NCI-H526 (cell line): ENCODE results near the gene CTNNAL1.
A peak's percentile ranks its signal among the peaks of the same experiment; 100 is the strongest.
"Not testable (repeated sequence)": the region's sequence is repeated elsewhere in the genome, so short reads cannot be mapped to it uniquely, and the experiment has no call there.

Experiments used
- DNase-seq, 2 experiments: peaks; one replicate each; lab custom pipeline; 2025; lab: John Stamatoyannopoulos, UW

CTNNAL1 gene

DNA sequence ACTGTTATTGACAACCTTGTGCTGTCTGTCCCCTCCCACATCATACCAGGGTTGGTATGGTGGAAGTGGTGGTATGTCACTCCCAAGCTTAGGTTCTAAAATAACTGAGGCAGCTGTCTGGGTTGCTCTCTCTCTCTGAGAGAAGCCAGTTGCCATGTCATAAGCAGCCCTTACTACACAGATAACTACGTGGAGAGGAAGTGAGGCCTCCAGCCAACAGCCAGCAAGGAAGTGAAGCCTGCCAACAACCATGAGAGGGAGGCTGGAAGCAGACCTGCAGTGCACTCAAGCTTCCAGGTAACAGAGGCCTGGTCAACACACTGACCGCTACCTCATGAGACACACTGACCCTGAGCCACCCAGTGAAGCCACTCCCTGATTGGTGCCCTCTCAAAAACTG lies 18.6 kb downstream of the CTNNAL1 start:
- DNase-seq: no peak

DNA sequence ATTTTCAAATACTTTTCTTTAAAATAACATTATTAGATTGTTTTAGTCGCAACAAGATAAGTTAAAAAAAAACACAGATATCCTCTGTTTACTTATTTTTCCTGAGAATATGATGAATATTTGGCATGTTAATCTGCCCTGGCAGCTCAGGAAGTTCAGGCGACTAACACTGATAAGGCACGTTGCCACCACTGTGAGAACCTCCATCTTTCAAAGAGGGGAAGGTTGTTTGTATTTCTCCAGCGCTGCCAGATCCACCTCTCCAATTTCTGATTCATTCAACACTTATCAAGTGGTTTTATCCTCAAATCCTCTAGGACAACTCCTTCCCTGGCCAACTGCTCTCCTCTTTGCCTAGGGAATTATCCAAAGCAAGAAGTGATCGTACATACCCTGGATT lies 21.8 kb downstream of the CTNNAL1 start:
- DNase-seq: no peak

DNA sequence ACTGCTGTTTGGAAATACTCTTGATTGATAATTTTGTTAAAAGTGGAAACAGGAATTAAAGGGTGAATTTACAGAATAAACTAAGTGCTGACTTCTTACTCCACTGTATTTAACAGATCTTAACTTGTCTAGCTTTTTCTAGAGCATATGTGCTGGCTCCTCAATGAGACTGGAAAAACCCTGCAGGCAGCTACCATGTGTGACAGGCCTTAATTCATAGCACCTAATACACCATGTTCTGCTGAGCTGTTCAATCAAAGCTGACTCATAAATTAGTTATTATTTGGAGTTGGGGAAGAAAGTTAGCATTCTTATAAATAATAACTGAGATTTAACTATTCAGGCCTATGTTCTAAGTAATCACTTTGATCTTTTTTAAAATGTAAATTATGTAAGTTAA lies 29.4 kb downstream of the CTNNAL1 start:
- DNase-seq: no peak

DNA sequence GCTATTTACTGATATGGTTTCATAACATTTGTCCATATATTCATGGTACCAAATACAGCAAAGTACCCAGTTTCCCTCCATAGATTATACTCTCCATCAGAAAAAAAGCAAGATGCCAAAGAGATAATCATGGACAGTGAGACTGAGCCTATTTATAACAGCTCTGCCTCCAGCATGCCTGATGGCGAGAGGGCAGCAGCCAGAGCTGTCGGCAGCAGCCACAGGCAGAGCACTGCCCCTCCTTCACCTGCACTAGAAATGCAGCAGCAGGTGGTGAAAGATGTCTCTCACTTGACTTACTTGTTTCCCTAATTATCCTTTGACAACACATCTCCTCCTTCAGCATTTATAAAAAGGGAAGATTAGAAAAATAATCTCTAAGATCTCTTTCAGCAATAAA lies 32.4 kb downstream of the CTNNAL1 start:
- no peak for DNase-seq

DNA sequence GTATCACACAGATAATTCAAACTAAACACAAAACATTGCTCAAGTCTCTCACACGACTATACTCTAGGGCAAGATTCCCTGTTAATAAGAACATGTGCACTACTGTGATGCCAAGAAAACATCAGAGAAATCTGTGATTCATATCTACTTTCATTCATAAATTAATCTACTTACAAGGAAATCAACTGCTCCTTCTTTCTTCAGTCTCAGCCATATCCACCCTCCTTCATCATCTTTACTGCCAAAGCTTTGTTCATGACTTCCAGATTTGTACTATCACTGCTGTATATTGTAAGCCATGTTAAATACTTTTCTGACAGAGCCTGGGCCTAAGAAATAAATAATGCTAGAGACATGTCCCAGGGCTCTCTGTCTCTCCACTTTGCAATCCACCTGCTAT lies 35.1 kb downstream of the CTNNAL1 start:
- no peak for DNase-seq

DNA sequence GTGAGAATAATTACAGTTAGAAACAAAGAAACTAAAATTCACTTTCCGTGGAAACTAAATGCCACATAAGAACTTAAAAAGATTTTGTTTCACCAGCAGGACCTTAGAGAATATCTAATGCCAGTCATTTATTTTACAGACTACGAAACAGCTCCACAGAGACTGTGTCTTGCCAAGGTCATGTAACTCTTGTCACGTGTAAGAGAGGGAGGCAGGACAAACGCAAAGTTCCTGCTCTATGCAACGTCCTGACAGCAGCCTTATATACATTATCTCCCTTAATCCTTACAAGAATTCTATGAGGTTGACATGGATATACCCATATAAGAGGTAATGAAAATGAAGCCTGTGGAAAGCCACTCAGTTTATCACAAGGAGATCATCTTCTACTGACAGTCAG lies 39.4 kb downstream of the CTNNAL1 start:
- no peak for DNase-seq

DNA sequence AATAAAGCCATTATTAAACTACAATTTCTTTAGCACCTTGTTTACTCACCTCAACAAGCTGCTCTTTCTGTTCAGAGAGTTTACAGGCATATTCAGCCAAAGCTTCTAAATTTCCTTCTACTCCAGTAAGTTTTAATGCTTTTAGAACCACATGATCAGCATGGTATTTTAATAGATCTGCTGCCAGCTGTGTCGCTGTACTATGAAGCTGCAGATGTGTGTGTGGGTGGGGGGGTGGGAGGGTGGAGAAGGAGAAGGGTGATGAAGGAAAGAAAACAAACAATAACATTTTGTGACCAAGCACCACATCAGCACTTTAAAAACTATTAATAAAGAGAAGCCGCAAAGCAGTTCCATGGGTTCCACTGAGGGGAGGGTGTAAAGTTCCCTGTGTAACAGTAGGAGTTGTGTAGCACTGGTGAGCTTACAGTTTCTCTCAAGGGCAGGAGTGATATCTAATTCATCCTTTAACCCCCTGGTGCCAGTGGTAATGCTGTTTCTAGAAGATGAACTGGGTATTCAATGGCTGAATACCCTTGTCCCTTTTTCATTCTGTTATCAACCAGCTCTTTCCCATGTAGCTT lies 40.6 kb downstream of the CTNNAL1 start:
- no peak for DNase-seq

DNA sequence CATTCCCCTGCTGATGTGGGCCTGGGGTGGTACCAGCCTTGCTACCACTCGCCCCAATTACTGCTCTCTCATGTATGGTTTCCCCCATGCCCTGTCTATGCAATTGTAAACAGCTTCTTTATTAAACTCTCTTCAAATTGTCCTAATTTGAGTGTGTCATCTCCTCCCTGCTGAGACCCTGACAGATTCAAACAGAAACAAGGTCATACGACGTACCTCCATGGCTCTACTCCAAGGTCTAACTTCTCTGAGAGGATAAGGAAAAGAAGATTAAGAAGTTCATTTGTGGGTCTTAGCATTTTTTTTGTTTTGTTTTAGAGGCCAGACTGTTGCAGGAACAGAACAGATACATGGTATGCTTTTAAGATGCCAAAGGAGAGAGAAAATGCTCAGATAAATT lies 41.1 kb downstream of the CTNNAL1 start:
- DNase-seq: no peak

DNA sequence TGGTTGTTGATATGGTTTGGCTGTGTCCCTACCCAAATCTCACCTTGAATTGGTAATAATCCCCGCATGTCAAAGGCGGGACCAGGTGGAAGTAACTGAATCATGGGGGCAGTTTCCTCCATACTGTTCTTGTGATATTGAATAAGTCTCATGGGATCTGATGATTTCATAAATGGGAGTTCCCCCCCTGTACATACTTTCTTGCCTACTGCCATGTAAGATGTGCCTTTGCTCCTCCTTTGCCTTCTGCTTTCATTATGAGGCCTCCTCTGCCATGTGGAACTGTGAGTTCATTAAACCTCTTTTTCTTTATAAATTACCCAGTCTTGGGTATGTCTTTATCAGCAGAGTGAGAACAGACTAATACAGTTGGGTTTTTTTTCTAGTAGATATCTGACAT lies 41.9 kb downstream of the CTNNAL1 start:
- DNase-seq: not testable (repeated sequence)

DNA sequence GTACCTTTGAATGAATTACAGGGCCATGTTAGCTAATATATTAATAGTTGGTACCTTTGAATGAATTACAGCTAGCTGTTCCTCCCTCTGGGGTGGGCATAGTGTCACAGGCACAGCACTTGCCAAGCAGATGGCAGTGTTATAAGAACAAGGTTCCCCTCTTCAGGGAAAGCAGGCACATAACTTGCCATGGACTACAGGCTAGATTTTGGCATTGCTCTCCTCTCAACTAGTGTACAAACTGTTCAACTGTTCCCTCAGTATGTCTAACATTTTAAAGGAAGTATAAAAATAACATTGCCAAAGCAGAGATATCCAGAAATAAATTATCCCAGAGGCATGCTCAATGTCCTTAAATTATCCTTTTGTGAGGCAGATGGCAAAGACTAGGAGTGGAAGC lies 45.4 kb downstream of the CTNNAL1 start:
- DNase-seq: no peak

DNA sequence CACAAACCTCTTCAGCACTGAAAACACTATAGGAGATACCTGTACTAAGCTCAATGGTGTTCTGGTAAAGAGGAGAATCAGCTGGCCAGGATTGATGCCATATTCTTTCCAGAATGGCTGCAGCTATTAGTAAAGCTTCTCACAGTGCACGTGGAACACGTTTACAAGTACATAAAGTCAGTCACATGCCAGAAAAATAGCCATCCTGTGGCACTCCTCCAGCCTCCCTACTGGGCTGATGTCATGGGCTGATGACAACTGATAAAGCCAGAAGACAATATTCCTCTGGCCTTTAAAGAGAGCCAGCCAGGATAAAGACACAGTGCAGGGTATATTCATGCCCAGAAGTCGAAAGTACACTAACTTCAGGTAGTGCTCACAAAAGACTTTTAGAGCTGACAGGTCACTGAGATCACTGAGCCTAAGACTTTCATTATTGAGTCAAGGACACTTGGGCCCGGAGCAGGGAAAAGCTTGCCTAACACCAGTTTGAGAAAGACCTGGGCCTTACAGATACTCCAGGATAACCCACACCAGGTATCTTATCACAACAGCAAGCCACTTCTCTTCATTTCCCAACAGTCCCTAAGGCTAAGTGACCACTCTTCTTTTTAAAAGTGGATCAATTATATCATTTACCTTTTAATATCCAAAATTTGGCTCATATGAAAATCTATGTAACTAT lies 49.7 kb downstream of the CTNNAL1 start:
- no peak for DNase-seq

DNA sequence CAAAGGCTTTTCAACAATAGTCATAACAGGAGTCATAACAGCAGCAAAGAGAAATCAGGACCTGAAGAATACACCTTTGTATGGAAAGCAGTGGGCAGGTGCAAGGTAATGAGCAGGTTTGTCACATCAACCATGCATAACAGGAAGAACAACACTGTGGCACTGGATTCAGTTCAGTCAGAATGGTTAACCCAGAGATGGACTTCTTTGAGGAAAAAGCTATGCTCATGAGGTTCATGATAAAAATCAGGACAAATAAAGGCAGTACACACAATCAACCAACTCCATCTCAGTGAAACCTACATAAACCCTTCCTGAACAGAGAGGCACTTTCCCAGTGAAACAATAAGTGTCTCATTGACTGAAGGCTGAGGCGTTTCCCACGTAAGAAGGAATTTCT lies 52.1 kb downstream of the CTNNAL1 start:
- DNase-seq: peak; percentile 16 to 56

DNA sequence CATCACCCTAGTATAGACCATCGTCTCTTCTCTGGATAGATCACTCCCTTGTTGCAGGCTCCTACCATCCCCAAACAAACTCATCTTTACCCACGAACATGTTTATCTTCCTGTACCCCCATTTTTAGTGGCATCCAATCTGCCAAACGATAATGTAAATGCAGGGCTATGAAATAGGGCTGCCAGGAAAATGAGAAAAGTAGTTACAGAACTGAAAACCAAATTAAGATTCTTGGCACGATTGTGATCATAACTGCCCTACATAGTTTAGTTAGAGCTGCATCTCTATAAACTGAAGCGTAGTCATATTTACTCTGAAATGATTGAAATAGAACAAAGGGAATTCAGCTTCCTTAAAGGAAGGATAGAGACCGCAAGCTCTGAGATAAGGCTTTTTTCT lies 53.0 kb downstream of the CTNNAL1 start:
- no peak for DNase-seq

DNA sequence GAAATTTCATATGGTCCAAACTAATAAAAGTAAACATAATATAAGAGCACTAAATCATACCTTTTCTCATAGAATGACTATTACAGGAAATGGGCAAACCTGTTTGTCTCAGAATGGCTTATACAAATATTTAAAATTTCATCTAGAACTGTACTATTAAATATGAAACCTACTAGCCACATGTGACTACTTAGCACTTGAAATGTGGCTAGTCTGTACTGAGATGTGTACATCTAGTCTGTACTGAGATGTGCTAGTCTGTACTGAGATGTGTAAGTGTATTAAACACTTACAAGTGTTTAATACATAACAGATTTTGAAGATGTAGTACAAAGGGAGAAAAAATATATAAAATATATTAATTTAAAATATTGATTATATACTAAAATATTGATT lies 56.7 kb downstream of the CTNNAL1 start:
- no peak for DNase-seq

DNA sequence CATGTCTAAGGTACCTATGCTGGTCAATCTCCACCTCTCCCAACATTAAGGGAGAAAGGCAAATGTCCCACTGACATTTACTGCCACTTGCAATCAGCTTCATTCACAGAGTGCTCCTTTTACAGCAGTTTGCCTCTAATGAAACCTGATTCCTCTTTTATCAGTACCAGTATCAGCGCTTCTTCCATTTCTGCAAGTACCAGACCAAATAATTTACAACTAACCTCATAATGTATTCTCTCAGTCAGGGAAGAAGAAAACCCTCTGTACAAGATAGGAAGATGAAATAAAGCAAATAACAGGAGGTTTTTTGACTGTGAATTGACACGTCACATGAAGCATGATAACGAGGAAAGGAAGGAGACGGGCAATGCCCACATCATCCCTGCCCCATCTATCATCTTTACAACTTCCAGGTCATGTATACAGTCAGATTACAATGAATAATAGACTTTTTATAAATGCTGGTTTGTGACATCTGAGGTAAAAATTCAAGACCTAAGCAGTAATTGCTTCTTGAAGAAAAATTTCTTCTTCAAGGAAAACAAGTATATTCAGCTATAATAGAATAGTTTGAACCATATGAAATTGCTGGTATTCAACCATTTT lies 57.2 kb downstream of the CTNNAL1 start:
- DNase-seq: peak; percentile 37 to 44

DNA sequence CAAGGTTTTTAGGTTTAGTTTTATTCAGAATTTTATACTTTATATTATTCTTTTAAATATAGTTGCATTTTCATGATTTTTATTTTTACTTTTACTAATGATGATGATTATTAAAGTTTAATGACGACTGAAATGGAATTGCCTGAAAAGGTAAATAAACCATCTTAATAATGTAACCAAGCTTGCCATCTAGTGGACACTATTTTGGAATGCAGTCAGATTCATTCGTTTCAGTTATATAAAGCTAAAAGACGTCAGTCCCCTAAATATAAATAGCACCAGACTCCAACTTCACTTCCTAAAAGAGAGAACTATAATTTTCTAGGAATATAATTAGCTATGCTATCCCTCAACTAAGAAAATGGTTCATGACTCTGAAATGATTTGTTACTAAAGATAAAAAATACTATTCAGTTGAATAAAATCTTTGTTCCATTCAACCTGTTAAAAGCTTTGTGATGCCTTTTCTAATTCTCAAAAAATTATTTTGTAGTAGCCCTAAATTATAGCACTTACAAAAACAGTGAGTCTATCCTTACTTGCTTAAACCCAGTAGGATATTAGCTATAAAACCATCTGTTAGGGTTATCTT lies 59.2 kb downstream of the CTNNAL1 start:
- peak; percentile 0 to 17 for DNase-seq

DNA sequence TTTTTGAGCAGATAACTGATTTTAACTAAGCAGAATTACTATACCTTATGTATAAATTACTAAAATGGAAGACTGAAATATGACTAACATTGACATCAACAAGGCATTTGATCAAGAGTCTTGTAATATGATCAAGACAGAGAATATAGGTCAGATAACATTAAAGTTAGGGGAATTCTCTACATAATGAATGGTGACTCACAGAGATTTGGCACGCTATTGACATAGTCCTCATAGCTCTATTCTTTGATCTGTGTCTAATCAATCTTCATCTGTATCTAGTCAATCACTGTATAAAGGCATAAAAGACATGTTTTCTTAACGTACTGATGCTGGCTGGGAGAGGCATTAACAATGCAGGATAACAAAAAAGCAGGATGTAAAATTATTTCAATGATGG lies 61.7 kb downstream of the CTNNAL1 start:
- DNase-seq: no peak

DNA sequence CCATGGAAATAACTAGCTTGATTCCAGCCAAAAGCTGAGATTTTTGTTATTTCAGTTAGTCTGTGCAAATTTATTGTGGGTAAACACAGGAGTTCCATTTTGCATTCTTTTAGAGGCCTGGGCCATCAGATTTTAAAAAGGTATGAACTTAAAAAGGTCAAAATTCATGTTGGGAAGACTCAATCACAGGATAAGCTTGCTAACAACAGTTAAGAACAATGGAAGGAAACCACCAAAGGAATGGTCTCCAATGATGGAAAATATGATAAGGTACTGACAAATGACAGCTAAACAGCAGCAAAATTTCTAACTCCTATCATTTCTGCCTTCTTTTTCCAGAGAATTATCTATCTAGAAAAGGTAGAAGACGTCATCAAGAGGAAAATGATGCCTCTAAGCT lies 63.1 kb downstream of the CTNNAL1 start:
- no peak for DNase-seq

DNA sequence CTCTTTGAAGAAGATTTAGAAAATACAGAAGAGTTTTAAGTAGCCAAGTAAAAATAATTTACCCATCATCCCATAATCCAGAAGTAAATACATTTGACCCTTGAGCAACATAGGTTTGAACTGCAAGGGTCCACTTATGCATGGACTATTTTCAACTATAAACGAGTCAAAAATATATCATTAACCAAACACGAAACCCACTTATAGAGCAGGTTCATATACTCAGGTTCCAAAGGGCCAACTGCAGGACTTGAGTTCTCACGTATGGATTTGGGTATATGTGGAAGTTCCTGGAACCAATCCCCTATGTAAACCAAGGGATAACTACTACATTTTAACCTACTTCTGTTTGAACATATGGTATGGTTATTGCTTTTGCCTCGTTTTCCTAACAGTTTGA lies 73.3 kb downstream of the CTNNAL1 start:
- no peak for DNase-seq

DNA sequence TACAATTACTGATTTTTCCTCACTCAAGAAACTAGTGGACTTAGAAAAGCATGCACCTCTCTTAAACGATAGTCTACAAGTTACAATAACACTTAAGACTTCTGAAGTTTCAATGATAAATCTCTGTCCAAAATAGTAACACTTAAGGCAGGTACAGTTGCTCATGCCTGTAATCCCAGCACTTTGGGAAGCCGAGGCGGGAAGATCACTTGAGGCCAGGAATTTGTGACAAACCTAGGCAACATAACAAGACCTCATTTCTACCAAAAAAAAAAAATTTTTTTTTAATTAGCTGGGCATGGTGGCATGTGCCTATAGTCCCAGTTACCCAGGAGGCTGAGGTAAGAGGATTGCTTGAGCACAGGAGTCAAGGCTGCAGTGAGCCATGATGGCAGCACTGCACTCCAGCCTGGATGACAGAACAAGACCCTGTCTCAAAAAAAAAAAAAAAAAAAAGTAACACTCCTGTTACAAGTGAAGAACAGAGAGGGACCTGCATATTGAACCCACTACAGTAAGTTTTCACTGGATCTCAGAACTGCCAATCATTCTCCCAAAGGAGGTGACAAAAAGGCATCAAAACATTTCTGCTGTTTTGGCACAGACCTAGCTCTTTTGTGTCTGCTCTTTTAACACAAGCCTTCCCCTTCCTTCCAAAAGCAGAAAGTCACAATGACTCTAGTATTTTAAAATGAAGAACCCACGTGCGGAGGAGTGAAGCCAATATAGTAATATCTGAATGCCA lies 75.6 kb downstream of the CTNNAL1 start:
- DNase-seq: no peak

DNA sequence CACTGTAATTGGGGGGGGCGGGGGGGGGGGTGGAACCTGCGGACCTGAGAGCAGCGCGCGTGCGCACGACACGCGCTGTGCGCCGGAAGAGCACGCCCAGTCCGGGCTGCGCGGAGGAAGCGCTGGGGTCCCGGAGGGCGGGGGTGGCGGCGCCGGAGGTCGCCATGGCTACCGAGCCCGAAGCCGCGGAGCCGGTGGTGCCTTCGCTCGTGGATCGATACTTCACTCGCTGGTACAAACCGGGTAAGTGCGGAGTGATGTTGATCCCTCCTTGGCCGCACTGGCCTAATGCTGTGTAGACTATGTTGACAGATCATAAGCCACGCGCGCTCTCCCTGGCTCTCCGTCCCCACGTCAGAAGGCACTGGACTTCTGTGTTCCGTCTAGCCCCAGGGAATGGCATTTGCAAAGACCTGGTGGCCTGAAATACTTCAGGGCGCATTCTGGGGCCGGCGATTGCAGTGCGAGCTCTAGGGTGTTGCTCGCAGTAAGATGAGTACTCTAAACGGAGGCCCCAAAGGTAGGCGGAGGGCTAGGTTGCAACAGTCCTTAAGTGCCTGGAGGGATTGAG lies 78.9 kb downstream of the CTNNAL1 start, which contains the start of gene ABITRAM:
Gene ABITRAM (plus strand): TSS at position 78 of the 571 bp plus-strand sequence. CDS start 87 bp downstream, at position 165.
- peak; percentile 39 to 81 for DNase-seq

DNA sequence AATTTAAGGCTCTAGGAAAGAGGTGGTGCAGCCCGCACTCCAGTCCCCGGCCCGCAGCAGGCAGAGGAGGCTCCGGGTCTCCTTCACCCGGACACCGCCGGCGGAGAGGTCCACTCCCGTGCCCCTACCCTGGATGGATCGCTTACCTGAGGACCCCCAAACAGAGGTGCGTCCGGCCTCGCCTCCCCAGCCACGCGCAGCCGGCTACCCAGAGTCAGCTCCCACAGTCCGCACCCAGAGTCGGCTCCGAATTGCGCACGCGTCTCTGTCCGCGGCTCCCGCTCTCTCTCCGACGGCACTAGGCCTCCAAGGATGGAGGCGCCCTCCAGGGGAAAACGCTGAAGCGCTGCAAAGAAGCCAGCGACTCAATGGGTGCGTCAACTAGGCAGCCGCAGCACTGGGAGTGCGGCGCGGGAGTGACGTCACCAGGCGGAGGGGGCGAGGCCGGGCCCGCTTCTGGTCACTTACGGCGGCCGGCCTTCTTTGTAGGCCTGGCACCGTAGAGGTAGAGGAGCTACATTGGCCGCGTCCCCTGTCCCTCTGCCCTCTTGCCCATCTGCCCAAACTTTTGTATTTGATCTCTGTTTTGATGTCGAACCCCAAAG lies 79.5 kb downstream of the CTNNAL1 start, which contains the start of gene ELP1:
Gene ELP1 (minus strand): TSS at position 407 of the 605 bp plus-strand sequence. CDS start 2,978 bp downstream, outside the sequence.
- DNase-seq: peak; percentile 88 to 92
